ENCODE results near the gene PIP4P1.
"Not testable (repeated sequence)": the region's sequence is repeated elsewhere in the genome, so short reads cannot be mapped to it uniquely, and the experiment has no call there.

The PIP4P1 gene

GRCh38 chr14:20472536-20473169 is 11.4 kb upstream of the PIP4P1 start:
- no peak for DNase-seq

- peak; percentile 36 for DNase-seq
These were observed 9.3 kb upstream of the PIP4P1 start for GRCh38 chr14:20470603-20470901.

- no peak for DNase-seq
These were observed 8.8 kb upstream of the PIP4P1 start for GRCh38 chr14:20469890-20470602.

GRCh38 chr14:20469242-20469889 is 8.1 kb upstream of the PIP4P1 start, which contains the start of gene PNP:
Gene PNP (plus strand): TSS chr14:20469406. CDS start chr14:20469525, 119 bp downstream.
- peak; percentile 93 for DNase-seq

GRCh38 chr14:20468764-20469241 is 7.6 kb upstream of the PIP4P1 start:
- peak; percentile 33 for DNase-seq

GRCh38 chr14:20460458-20461224 is 593 bp downstream of the PIP4P1 start:
- DNase-seq, result peak; percentile 65

- DNase-seq, result no peak
These were observed 3.0 kb downstream of the PIP4P1 start for GRCh38 chr14:20458031-20458789.

GRCh38 chr14:20456971-20457370 is 4.3 kb downstream of the PIP4P1 start:
- no peak for DNase-seq

- no peak for DNase-seq
These were observed 5.6 kb downstream of the PIP4P1 start for GRCh38 chr14:20455355-20456300.

- DNase-seq, result peak; percentile 99
These were observed 6.5 kb downstream of the PIP4P1 start, which contains the start of the genes APEX1 and OSGEP for GRCh38 chr14:20454516-20455354. Gene APEX1 (plus strand): TSS chr14:20455226. CDS start chr14:20455646, 420 bp downstream. Gene OSGEP (minus strand): TSS chr14:20454812. CDS start chr14:20454683, 129 bp downstream.

- DNase-seq, result not testable (repeated sequence)
These were observed 8.4 kb downstream of the PIP4P1 start for GRCh38 chr14:20452831-20453230.

GRCh38 chr14:20446889-20447288 is 14.3 kb downstream of the PIP4P1 start:
- DNase-seq, result no peak

- DNase-seq, result not testable (repeated sequence)
These were observed 17.6 kb downstream of the PIP4P1 start for GRCh38 chr14:20443650-20444049.

GRCh38 chr14:20441461-20441860 is 19.8 kb downstream of the PIP4P1 start:
- no peak for DNase-seq

- no peak for DNase-seq
These were observed 20.4 kb downstream of the PIP4P1 start for GRCh38 chr14:20440882-20441281.

- no peak for DNase-seq
These were observed 20.8 kb downstream of the PIP4P1 start for GRCh38 chr14:20440465-20440864.

GRCh38 chr14:20438664-20439063 is 22.6 kb downstream of the PIP4P1 start:
- DNase-seq, result no peak

- no peak for DNase-seq
These were observed 24.9 kb downstream of the PIP4P1 start for GRCh38 chr14:20436363-20436755.

GRCh38 chr14:20435582-20436362 is 25.5 kb downstream of the PIP4P1 start, which contains the start of gene KLHL33:
Gene KLHL33 (minus strand): TSS chr14:20436166. CDS start chr14:20435811, 355 bp downstream.
- no peak for DNase-seq

Measured in DMS79 (cell line).